ENCODE results near the gene PPP3CA.

GRCh38 chr4:101071241-101071640 is 276.1 kb downstream of the PPP3CA start:
- no peak for TF ChIP-seq CTCF (IDR thresholded peaks at IDR 0.05)
- TF ChIP-seq POLR2A (IDR thresholded peaks at IDR 0.05) = no peak

Measured in right lobe of liver (tissue), 4 donors.